Measurements from ENCODE around the gene TMEM225B.
"Not testable (repeated sequence)": the region's sequence is repeated elsewhere in the genome, so short reads cannot be mapped to it uniquely, and the experiment has no call there.

Gene TMEM225B

DNA sequence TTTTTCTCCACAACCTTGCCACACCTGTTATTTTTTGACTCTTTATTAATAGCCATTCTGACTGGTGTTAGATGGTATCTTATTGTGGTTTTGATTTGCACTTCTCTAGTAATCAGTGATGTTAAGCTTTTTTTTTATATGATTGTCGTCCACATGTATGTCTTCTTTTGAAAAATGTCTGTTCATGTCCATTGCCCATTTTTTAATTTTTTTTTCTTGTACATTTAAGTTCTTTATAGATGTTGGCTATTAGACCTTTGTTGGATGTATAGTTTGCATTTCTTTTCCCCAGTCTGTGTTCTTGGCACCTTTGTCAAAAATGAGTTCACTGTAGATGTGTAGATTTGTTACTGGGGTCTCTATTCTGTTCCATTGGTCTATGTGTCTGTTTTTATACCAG, 47.5 kb downstream of the TMEM225B start:
- H3K4me3 ChIP-seq, result no peak overlapping the region
- DNase-seq (ENCODE audit: low spot score), result no peak
- H3K27ac ChIP-seq, result no peak overlapping the region
- TF ChIP-seq CTCF (IDR thresholded peaks at IDR 0.05), result no peak

DNA sequence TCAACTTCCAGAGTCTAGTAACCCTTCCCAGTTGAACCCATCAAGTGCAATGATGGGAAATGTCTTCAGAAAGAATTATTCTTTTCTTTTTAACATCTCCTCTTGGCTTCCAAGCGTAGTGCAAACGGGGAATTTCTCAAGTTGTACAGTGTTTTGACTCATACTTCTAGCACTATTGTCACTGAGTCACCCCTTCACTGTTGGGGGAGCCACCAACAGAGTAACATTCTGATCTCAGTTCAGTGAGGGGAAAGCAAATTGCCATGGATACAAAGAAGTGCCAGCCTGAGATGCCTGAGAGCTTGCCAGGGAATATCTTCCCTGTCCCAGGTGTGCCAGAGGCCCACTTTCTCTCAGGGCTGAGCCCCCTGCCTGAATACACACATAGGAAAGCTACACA, 50.8 kb downstream of the TMEM225B start:
- DNase-seq (ENCODE audit: low spot score), result no peak
- Histone ChIP-seq H3K4me3 (no peak overlapping the region), H3K27ac (no peak overlapping the region)
- no peak for TF ChIP-seq CTCF (IDR thresholded peaks at IDR 0.05)

GRCh38 chr7:99651290-99651689, 53.2 kb downstream of the TMEM225B start:
- no peak for TF ChIP-seq CTCF (IDR thresholded peaks at IDR 0.05)
- no peak for DNase-seq (ENCODE audit: low spot score)
- Histone ChIP-seq H3K4me3 (no peak overlapping the region), H3K27ac (no peak overlapping the region)

DNA sequence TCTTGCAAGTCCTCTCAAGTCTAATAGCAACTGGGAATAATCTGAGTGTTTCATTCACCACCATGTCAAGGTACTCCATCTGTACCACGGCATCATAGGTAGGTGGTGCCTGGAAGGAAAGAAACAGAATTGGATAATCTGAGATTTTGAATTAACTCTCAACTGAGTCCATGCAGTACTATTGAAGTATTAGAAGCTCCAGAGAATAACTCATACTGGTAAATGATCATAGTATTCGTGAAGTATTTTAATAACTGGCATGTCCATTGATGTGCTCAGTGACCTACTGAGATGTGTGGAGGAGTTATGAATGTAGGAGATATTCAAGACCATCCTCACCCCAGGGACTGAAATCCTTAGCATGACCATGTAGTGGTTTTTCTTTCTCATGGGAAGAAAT, 54.6 kb downstream of the TMEM225B start:
- no peak for DNase-seq (ENCODE audit: low spot score)
- Histone ChIP-seq H3K27ac (no peak overlapping the region), H3K4me3 (no peak overlapping the region)
- TF ChIP-seq CTCF (IDR thresholded peaks at IDR 0.05), result no peak

DNA sequence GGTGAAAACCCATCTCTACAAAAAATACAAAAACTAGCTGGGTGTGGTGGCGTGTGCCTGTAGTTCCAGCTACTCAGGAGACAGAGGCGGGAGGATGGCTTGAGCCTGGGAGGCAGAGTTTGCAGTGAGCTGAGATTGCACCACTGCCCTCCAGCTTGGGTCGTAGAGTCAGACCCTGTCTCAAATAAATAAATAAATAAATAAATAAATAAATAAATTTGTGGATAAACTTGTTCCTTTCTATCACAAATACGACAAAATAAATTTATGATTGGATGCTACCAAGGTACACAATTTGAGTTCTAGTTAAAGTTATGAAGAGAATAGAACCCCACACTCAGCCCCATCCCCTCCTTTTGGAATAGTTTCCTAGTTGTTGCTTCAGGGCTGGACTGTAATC, 55.2 kb downstream of the TMEM225B start:
- not testable (repeated sequence) for H3K27ac ChIP-seq; DNase-seq (ENCODE audit: low spot score); H3K4me3 ChIP-seq

GRCh38 chr7:99653754-99654153, 55.7 kb downstream of the TMEM225B start:
- no peak for TF ChIP-seq CTCF (IDR thresholded peaks at IDR 0.05)
- Histone ChIP-seq H3K4me3 (no peak overlapping the region), H3K27ac (no peak overlapping the region)
- DNase-seq (ENCODE audit: low spot score), result no peak

- not testable (repeated sequence) for DNase-seq (ENCODE audit: low spot score); H3K4me3 ChIP-seq; H3K27ac ChIP-seq
Observed at GRCh38 chr7:99654626-99655025, 56.6 kb downstream of the TMEM225B start.

DNA sequence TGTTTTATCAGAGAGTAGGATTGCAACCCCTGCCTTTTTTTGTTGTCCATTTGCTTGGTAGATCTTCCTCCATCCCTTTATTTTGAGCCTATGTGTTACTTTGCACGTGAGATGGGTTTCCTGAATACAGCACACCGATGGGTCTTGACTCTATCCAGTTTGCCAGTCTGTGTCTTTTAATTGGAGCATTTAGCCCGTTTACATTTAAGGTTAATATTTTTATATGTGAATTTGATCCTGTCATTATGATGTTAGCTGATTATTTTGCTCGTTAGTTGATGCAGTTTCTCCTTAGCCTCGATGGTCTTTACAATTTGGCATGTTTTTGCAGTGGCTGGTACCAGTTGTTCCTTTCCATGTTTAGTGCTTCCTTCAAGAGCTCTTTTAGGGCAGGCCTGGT, 59.8 kb downstream of the TMEM225B start:
- not testable (repeated sequence) for H3K4me3 ChIP-seq

More for the DNA sequence above, 59.8 kb downstream of the TMEM225B start:
- not testable (repeated sequence) for H3K27ac ChIP-seq; DNase-seq (ENCODE audit: low spot score)

Measured in coronary artery (tissue), 2 donors.